ENCODE results near the gene PTPRA. TPM values are rescaled to one million over a fixed set of nuclear protein-coding genes. Genes with fewer than 3 reads are reported as not detected.
A peak's percentile ranks its signal among the peaks of the same experiment; 100 is the strongest.
"Not testable (repeated sequence)": the region's sequence is repeated elsewhere in the genome, so short reads cannot be mapped to it uniquely, and the experiment has no call there.

PTPRA gene
- total RNA-seq (10 to 100 TPM; 32.6 to 37.5 (median 35.7) TPM), polyA plus RNA-seq (11.8 TPM)
- long read RNA-seq, donor 1, transcript PTPRA-205 (24 exons, 3,337 nt): minor isoform, 5 of 93 reads
- long read RNA-seq, donor 1, transcript PTPRA-201 (23 exons, 3,725 nt): major isoform, 47 of 93 reads
- long read RNA-seq, donor 1, partial matches to known transcripts: 15 of 93 reads
- long read RNA-seq, donor 1, other reads (novel, unspliced or antisense): 25 of 93 reads
- long read RNA-seq, donor 2, transcript PTPRA-201 (23 exons, 3,725 nt): major isoform, 8 of 24 reads
- long read RNA-seq, donor 2, partial matches to known transcripts: 1 of 24 reads
- long read RNA-seq, donor 2, other reads (novel, unspliced or antisense): 14 of 24 reads
- long read RNA-seq, donor 3, transcript PTPRA-201 (23 exons, 3,725 nt): major isoform, 25 of 40 reads
- long read RNA-seq, donor 3, partial matches to known transcripts: 3 of 40 reads
- long read RNA-seq, donor 3, other reads (novel, unspliced or antisense): 10 of 40 reads
- long read RNA-seq, donor 4, transcript PTPRA-201 (23 exons, 3,725 nt): major isoform, 23 of 36 reads
- long read RNA-seq, donor 4, partial matches to known transcripts: 0 of 36 reads
- long read RNA-seq, donor 4, other reads (novel, unspliced or antisense): 12 of 36 reads

GRCh38 chr20:2873010-2873746 is at the start of gene PTPRA:
PTPRA (plus strand) TSS chr20:2873481; CDS start chr20:2964278, 90,797 bp downstream.
- DNase-seq (peak; percentile 93 to 97 (median 97)), ATAC-seq (peak; percentile 97 to 98)
- Histone ChIP-seq H3K4me1 (ENCODE audit: control insufficient read depth, insufficient read depth, low read length) (peaks cover 3% of the 10 kb centered on the region), H3K27ac (ENCODE audit: low read length) (peak within 1 kb of the TSS; percentile 74), H3K9me3 (ENCODE audit: control insufficient read depth, low read length) (no peaks in the 10 kb centered on the region), H3K4me3 (ENCODE audit: low read length) (peak within 1 kb of the TSS; percentile 90), H3K27me3 (ENCODE audit: control insufficient read depth, insufficient read depth) (no peaks in the 10 kb centered on the region)
- intact Hi-C loops (cut with DNase I): loop anchor here in 1 of 4 donors (10.0 kb wide), 1 partner anchor 122 kb away; no protein-coding TSS in a partner anchor
- WGBS: under 1% methylated on average over 83 of the region's 83 CpGs

GRCh38 chr20:2825761-2826160 is 47.5 kb upstream of the PTPRA start:
- no peak overlapping the region for H3K27ac ChIP-seq (ENCODE audit: low read length)
- H3K9me3 ChIP-seq (ENCODE audit: control insufficient read depth, low read length): no peaks in the 10 kb centered on the region
- no peak for DNase-seq
- intact Hi-C loops (cut with DNase I): no loop called here
- H3K4me1 ChIP-seq (ENCODE audit: control insufficient read depth, insufficient read depth, low read length): no peaks in the 10 kb centered on the region
- 85% methylated on average over 2 of the region's 2 CpGs for WGBS
- no peak for ATAC-seq
- H3K27me3 ChIP-seq (ENCODE audit: control insufficient read depth, insufficient read depth): no peaks in the 10 kb centered on the region
- H3K4me3 ChIP-seq (ENCODE audit: low read length): no peak overlapping the region

DNA sequence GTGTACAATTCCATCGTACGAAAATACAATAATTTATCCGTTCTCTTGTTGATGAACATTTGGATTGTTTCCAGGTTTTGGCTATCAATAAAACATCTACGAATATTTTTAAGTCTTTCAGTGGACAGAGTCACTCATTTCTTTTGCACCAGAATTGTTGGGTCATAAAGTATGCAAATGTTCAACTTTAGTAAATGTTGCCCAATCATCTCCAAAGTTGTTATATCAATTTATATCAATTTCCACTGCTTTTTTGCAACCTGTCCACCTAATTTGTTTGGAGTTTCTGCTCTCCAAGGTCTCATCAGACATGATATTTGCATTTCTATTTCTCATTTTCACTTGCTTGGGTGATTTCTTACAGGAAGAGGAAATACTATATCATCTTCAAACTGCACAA is 46.6 kb upstream of the PTPRA start:
- no peaks in the 10 kb centered on the region for H3K4me1 ChIP-seq (ENCODE audit: control insufficient read depth, insufficient read depth, low read length)
- intact Hi-C loops (cut with DNase I): no loop called here
- no peak overlapping the region for H3K4me3 ChIP-seq (ENCODE audit: low read length)
- no peak for DNase-seq
- H3K9me3 ChIP-seq (ENCODE audit: control insufficient read depth, low read length): no peaks in the 10 kb centered on the region
- ATAC-seq: no peak
- H3K27me3 ChIP-seq (ENCODE audit: control insufficient read depth, insufficient read depth): no peaks in the 10 kb centered on the region
- H3K27ac ChIP-seq (ENCODE audit: low read length): no peak overlapping the region
- 89% methylated on average over 4 of the region's 4 CpGs for WGBS

DNA sequence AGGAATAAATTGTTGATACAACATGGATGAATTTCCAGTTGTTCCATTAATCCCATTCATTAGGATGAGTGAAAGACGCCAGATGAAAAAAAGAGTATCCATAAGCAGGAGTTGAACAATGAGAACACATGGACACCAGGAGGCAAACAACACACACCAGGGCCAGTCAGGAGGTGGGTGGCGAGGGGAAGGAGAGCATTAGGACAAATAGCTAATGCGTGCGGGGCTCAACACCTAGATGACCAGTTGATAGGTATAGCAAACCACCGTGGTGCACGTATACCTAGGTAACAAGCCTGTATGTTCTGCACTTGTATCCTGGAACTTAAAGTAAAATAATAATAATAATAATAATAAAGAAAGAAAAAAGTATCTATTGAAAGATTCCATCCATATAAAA is 43.9 kb upstream of the PTPRA start:
- H3K27me3 ChIP-seq (ENCODE audit: control insufficient read depth, insufficient read depth): no peaks in the 10 kb centered on the region
- WGBS: 74% methylated on average over 6 of the region's 6 CpGs

GRCh38 chr20:2831206-2831605 is 42.1 kb upstream of the PTPRA start:
- intact Hi-C loops (cut with DNase I): not testable (repeated sequence)

More for the DNA sequence above, 43.9 kb upstream of the PTPRA start:
- H3K27ac ChIP-seq (ENCODE audit: low read length): no peak overlapping the region
- H3K4me1 ChIP-seq (ENCODE audit: control insufficient read depth, insufficient read depth, low read length): no peaks in the 10 kb centered on the region
- ATAC-seq (no peak), DNase-seq (no peak)
- intact Hi-C loops (cut with DNase I): no loop called here
- H3K9me3 ChIP-seq (ENCODE audit: control insufficient read depth, low read length): no peaks in the 10 kb centered on the region
- no peak overlapping the region for H3K4me3 ChIP-seq (ENCODE audit: low read length)

DNA sequence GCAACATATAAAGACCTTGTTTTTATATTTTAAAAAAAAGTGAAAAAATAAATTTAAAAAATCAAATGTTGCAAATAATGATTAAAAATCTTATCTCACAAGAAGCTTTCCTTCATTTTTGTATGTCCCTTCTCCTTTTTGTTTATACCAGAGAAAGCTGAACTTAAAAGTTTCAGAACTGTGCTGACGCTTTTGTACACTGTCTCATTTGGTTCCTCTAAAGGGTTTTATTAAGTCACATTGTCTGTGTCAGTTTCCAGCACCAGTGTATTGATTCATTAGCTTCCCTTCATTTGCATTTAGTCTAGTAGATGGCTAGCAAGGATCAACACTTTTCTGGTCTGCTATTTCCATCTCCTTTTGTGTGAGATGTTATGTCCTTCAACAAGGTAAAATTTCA is 39.5 kb upstream of the PTPRA start:
- WGBS: 73% methylated on average over 1 of the region's 1 CpG
- intact Hi-C loops (cut with DNase I): no loop called here

More at GRCh38 chr20:2831206-2831605, 42.1 kb upstream of the PTPRA start:
- H3K9me3 ChIP-seq (ENCODE audit: control insufficient read depth, low read length); H3K4me3 ChIP-seq (ENCODE audit: low read length); H3K27ac ChIP-seq (ENCODE audit: low read length); ATAC-seq; DNase-seq; H3K27me3 ChIP-seq (ENCODE audit: control insufficient read depth, insufficient read depth); H3K4me1 ChIP-seq (ENCODE audit: control insufficient read depth, insufficient read depth, low read length): not testable (repeated sequence)
- 90% methylated on average over 7 of the region's 7 CpGs for WGBS

GRCh38 chr20:2834401-2835110 is 38.7 kb upstream of the PTPRA start:
- H3K4me1 ChIP-seq (ENCODE audit: control insufficient read depth, insufficient read depth, low read length): no peaks in the 10 kb centered on the region
- no peaks in the 10 kb centered on the region for H3K9me3 ChIP-seq (ENCODE audit: control insufficient read depth, low read length)
- no peak for DNase-seq
- intact Hi-C loops (cut with DNase I): no loop called here
- no peak overlapping the region for H3K27ac ChIP-seq (ENCODE audit: low read length)
- H3K27me3 ChIP-seq (ENCODE audit: control insufficient read depth, insufficient read depth): no peaks in the 10 kb centered on the region
- WGBS: 89% methylated on average over 14 of the region's 14 CpGs
- no peak overlapping the region for H3K4me3 ChIP-seq (ENCODE audit: low read length)
- no peak for ATAC-seq

More for the DNA sequence above, 39.5 kb upstream of the PTPRA start:
- Histone ChIP-seq H3K9me3 (ENCODE audit: control insufficient read depth, low read length) (no peaks in the 10 kb centered on the region), H3K4me3 (ENCODE audit: low read length) (no peak overlapping the region), H3K27ac (ENCODE audit: low read length) (no peak overlapping the region), H3K4me1 (ENCODE audit: control insufficient read depth, insufficient read depth, low read length) (no peaks in the 10 kb centered on the region), H3K27me3 (ENCODE audit: control insufficient read depth, insufficient read depth) (no peaks in the 10 kb centered on the region)
- DNase-seq: no peak
- ATAC-seq: no peak

- no peak for DNase-seq
- H3K4me3 ChIP-seq (ENCODE audit: low read length): no peak overlapping the region
- intact Hi-C loops (cut with DNase I): no loop called here
- no peaks in the 10 kb centered on the region for H3K9me3 ChIP-seq (ENCODE audit: control insufficient read depth, low read length)
- no peak overlapping the region for H3K27ac ChIP-seq (ENCODE audit: low read length)
- ATAC-seq: no peak
- H3K4me1 ChIP-seq (ENCODE audit: control insufficient read depth, insufficient read depth, low read length): no peaks in the 10 kb centered on the region
- WGBS: 91% methylated on average over 6 of the region's 6 CpGs
- H3K27me3 ChIP-seq (ENCODE audit: control insufficient read depth, insufficient read depth): no peaks in the 10 kb centered on the region
Measured at GRCh38 chr20:2835331-2835796, 37.9 kb upstream of the PTPRA start.

DNA sequence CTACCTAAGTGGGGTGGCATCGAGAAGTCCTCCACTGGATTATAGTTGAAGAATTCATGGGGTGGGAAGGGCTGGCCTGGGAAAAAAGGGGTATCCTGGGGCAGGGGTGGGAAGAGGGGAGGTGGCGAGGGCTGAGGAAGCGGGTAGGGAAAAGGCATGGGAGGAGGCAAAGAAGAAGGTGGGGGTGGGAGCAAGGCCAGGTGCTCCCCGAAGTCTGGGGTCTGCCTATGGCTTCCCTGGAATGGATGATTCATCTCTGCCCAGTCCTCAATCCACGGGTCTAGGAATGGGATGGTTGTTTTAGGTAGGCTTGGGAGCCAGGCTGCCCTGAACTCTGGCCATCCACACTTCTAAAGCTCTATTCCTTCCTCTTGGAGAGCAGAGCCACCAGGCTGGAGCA is 37.2 kb upstream of the PTPRA start:
- intact Hi-C loops (cut with DNase I): no loop called here

GRCh38 chr20:2837221-2837960 is 35.9 kb upstream of the PTPRA start:
- ATAC-seq: no peak
- Histone ChIP-seq H3K27me3 (ENCODE audit: control insufficient read depth, insufficient read depth) (no peaks in the 10 kb centered on the region), H3K27ac (ENCODE audit: low read length) (no peak overlapping the region), H3K4me3 (ENCODE audit: low read length) (no peak overlapping the region), H3K9me3 (ENCODE audit: control insufficient read depth, low read length) (no peaks in the 10 kb centered on the region), H3K4me1 (ENCODE audit: control insufficient read depth, insufficient read depth, low read length) (no peaks in the 10 kb centered on the region)
- no peak for DNase-seq
- intact Hi-C loops (cut with DNase I): no loop called here
- WGBS: 89% methylated on average over 6 of the region's 6 CpGs

More for the DNA sequence above, 37.2 kb upstream of the PTPRA start:
- no peak for DNase-seq
- Histone ChIP-seq H3K27ac (ENCODE audit: low read length) (no peak overlapping the region), H3K4me3 (ENCODE audit: low read length) (no peak overlapping the region), H3K9me3 (ENCODE audit: control insufficient read depth, low read length) (no peaks in the 10 kb centered on the region), H3K27me3 (ENCODE audit: control insufficient read depth, insufficient read depth) (no peaks in the 10 kb centered on the region), H3K4me1 (ENCODE audit: control insufficient read depth, insufficient read depth, low read length) (no peaks in the 10 kb centered on the region)
- no peak for ATAC-seq
- WGBS: 82% methylated on average over 5 of the region's 5 CpGs

All from right cardiac atrium (tissue), 5 donors.